ENCODE measurements around the gene SMIM24. TPM values are rescaled to one million over a fixed set of nuclear protein-coding genes. Genes with fewer than 3 reads are reported as not detected.
A peak's percentile ranks its signal among the peaks of the same experiment; 100 is the strongest.
"Not testable (repeated sequence)": the region's sequence is repeated elsewhere in the genome, so short reads cannot be mapped to it uniquely, and the experiment has no call there.

SMIM24 gene
- polyA plus RNA-seq, 3 donors from 2014 or later = 1.5 to 2.1 TPM; not detected in 1

DNA sequence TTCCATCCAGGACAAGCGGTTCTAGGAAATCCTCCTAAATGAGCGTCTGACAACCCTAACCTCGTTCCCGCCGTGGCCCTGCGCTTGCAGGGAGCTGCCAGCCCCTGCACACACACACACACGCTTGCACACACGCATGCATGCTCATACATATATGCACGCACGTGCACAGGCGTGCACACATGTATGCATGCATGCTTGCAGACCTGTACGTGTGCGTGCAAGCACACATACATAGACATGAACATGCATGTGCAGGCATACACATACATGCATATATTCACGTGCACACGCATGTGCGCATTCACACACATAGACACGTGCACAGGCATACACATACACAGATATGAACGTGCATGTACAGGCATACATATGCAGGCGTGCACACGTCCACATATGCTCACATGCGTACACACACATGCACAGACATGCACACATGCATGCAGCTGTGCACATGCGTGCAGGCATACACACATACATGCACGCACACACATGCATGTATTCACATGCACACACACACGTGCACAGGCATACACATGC is 35.6 kb downstream of the SMIM24 start:
- Mint-ChIP-seq H3K36me3 (no peaks in the 10 kb centered on the region), H3K4me1 (peaks cover 13 to 15% of the 10 kb centered on the region in 2 donors), H3K27me3 (ENCODE audit: low read depth in 3 of 3) (no peaks in the 10 kb centered on the region), H3K4me3 (peak overlapping the region in 3 of 5 donors; percentile 3 to 72 (median 49)), H3K9me3 (no peaks in the 10 kb centered on the region), H3K27ac (peak overlapping the region in 1 of 6 donors; percentile 82)
- no peak for DNase-seq

- H3K27ac Mint-ChIP-seq = peak overlapping the region in 3 of 6 donors; percentile 33 to 82 (median 59)
Observed at GRCh38 chr19:3443840-3444694, 36.3 kb downstream of the SMIM24 start.

GRCh38 chr19:3442487-3443071 is 37.7 kb downstream of the SMIM24 start:
- DNase-seq = no peak
- H3K4me3 Mint-ChIP-seq = no peak overlapping the region
- H3K36me3 Mint-ChIP-seq = no peaks in the 10 kb centered on the region
- H3K4me1 Mint-ChIP-seq = peaks cover 13 to 15% of the 10 kb centered on the region in 2 donors
- no peak overlapping the region for H3K27ac Mint-ChIP-seq
- H3K9me3 Mint-ChIP-seq = no peaks in the 10 kb centered on the region
- H3K27me3 Mint-ChIP-seq (ENCODE audit: low read depth in 3 of 3) = no peaks in the 10 kb centered on the region

More at GRCh38 chr19:3443840-3444694, 36.3 kb downstream of the SMIM24 start:
- no peak for DNase-seq
- Mint-ChIP-seq H3K36me3 (no peaks in the 10 kb centered on the region), H3K4me1 (peaks cover 13 to 15% of the 10 kb centered on the region in 2 donors), H3K27me3 (ENCODE audit: low read depth in 3 of 3) (no peaks in the 10 kb centered on the region), H3K9me3 (no peaks in the 10 kb centered on the region), H3K4me3 (peak overlapping the region in 3 of 5 donors; percentile 49 to 72 (median 52))

DNA sequence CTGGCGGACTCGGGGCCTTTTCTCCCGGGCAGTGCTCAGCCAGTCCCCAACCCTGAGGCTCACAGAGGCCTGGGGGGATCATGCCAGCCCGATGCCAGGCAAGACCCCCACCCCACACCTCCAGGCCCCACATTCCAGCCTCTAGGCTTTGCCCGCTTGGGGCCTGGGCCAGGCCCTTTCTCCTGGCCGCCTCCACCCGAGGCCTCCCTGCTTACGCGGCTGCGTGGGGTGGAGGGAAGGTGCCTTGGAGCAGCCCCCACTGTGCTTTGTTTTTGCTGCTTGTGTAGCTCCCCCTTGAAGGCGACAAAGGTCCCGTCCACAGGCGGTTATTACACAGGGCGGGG is 38.4 kb downstream of the SMIM24 start:
- Mint-ChIP-seq H3K4me1 (peaks cover 13 to 15% of the 10 kb centered on the region in 2 donors), H3K9me3 (no peaks in the 10 kb centered on the region), H3K4me3 (no peak overlapping the region), H3K36me3 (no peaks in the 10 kb centered on the region), H3K27ac (no peak overlapping the region), H3K27me3 (ENCODE audit: low read depth in 3 of 3) (no peaks in the 10 kb centered on the region)
- DNase-seq = no peak

GRCh38 chr19:3441089-3441985 is 39.0 kb downstream of the SMIM24 start:
- no peak overlapping the region for H3K4me3 Mint-ChIP-seq
- no peaks in the 10 kb centered on the region for H3K27me3 Mint-ChIP-seq (ENCODE audit: low read depth in 3 of 3)
- H3K4me1 Mint-ChIP-seq = peaks cover 13 to 15% of the 10 kb centered on the region in 2 donors
- no peaks in the 10 kb centered on the region for H3K36me3 Mint-ChIP-seq
- no peak overlapping the region for H3K27ac Mint-ChIP-seq
- H3K9me3 Mint-ChIP-seq = no peaks in the 10 kb centered on the region
- no peak for DNase-seq

- peak; percentile 19 to 42 (median 26) for DNase-seq
- Mint-ChIP-seq H3K27ac (no peak overlapping the region), H3K36me3 (no peaks in the 10 kb centered on the region), H3K4me1 (peaks cover 19 to 20% of the 10 kb centered on the region in 2 donors), H3K4me3 (no peak overlapping the region), H3K9me3 (no peaks in the 10 kb centered on the region), H3K27me3 (ENCODE audit: low read depth in 3 of 3) (no peaks in the 10 kb centered on the region)
Observed at GRCh38 chr19:3440082-3440481, 40.2 kb downstream of the SMIM24 start.

DNA sequence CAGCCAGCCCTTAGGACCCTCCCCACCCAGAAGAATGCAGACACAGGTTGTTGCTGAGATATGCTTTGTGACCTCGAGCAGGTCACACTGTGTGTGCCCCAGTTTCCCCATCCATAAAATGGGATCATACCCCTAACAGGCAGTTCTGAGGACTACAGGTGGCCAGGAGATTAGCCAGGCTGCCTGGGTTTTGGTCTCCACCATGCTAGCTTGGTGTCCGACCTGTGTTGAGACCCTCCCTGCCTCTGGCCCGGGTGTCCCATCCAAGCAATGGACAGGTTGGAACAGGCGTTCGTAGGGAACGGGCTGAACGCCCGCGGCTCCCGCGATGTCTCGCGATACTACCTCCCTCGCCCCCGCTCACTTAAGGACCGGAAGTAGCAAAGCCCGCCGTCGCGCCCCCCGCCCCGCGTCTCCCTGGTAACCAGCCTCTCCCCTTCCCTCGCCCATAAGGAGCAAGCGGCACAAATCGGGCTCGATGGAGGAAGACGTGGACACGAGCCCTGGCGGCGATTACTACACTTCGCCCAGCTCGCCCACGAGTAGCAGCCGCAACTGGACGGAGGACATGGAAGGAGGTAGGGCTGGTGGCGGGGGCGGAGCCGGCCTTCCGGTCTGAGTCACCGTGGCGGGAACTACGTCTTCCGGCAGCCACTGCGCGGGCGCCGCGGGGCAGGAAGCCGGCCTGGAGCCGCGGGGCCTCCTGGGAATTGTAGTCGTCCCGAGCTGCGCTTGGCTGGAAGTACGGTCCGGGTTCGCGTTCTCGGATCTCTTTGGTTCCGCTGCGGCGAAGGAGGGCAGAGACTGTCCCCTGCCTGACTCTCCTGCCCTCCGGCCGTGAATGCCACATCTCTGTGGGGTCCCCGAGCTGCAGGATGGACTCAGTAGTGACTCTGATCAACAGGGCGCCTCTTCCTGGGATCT is 45.4 kb downstream of the SMIM24 start:
- H3K36me3 Mint-ChIP-seq = no peaks in the 10 kb centered on the region
- peaks cover 14 to 17% of the 10 kb centered on the region in 2 donors for H3K4me1 Mint-ChIP-seq
- H3K27ac Mint-ChIP-seq = peak overlapping the region; percentile 90 to 100 (median 99)
- peak overlapping the region; percentile 91 to 99 (median 98) for H3K4me3 Mint-ChIP-seq
- H3K27me3 Mint-ChIP-seq (ENCODE audit: low read depth in 3 of 3) = peaks cover 0 to 7% (median 4%) of the 10 kb centered on the region in 3 donors
- no peaks in the 10 kb centered on the region for H3K9me3 Mint-ChIP-seq
- peak; percentile 95 to 97 (median 97) for DNase-seq

- DNase-seq = no peak
- H3K27me3 Mint-ChIP-seq (ENCODE audit: low read depth in 3 of 3) = peaks cover 0 to 7% (median 4%) of the 10 kb centered on the region in 3 donors
- H3K36me3 Mint-ChIP-seq = no peaks in the 10 kb centered on the region
- H3K9me3 Mint-ChIP-seq = no peaks in the 10 kb centered on the region
- peak overlapping the region; percentile 91 to 99 (median 98) for H3K4me3 Mint-ChIP-seq
- H3K4me1 Mint-ChIP-seq = peaks cover 16 to 17% of the 10 kb centered on the region in 2 donors
- peak overlapping the region; percentile 90 to 100 (median 99) for H3K27ac Mint-ChIP-seq
Observed at GRCh38 chr19:3433805-3434540, 46.4 kb downstream of the SMIM24 start.

- H3K36me3 Mint-ChIP-seq = no peaks in the 10 kb centered on the region
- H3K4me1 Mint-ChIP-seq = peaks cover 16 to 17% of the 10 kb centered on the region in 2 donors
- no peak for DNase-seq
- no peaks in the 10 kb centered on the region for H3K9me3 Mint-ChIP-seq
- H3K27me3 Mint-ChIP-seq (ENCODE audit: low read depth in 3 of 3) = peaks cover 0 to 7% (median 4%) of the 10 kb centered on the region in 3 donors
- no peak overlapping the region for H3K4me3 Mint-ChIP-seq
- no peak overlapping the region for H3K27ac Mint-ChIP-seq
Observed at GRCh38 chr19:3433313-3433712, 47.0 kb downstream of the SMIM24 start.

- Mint-ChIP-seq H3K4me3 (peak overlapping the region in 1 of 5 donors; percentile 43), H3K27ac (peak overlapping the region in 1 of 6 donors; percentile 12), H3K36me3 (peaks cover 0 to 4% (median 0%) of the 10 kb centered on the region in 3 donors), H3K4me1 (peaks cover 17 to 18% of the 10 kb centered on the region in 2 donors), H3K27me3 (ENCODE audit: low read depth in 3 of 3) (peaks cover 0 to 10% (median 4%) of the 10 kb centered on the region in 3 donors), H3K9me3 (no peaks in the 10 kb centered on the region)
- DNase-seq = no peak
Observed at GRCh38 chr19:3431760-3432397, 48.4 kb downstream of the SMIM24 start.

GRCh38 chr19:3430366-3430680 is 50.0 kb downstream of the SMIM24 start:
- H3K4me3 Mint-ChIP-seq; H3K27me3 Mint-ChIP-seq (ENCODE audit: low read depth in 3 of 3); DNase-seq; H3K36me3 Mint-ChIP-seq; H3K9me3 Mint-ChIP-seq; H3K27ac Mint-ChIP-seq: not testable (repeated sequence)
- H3K4me1 Mint-ChIP-seq = peaks cover 12 to 16% of the 10 kb centered on the region in 2 donors

GRCh38 chr19:3426433-3426832 is 53.9 kb downstream of the SMIM24 start:
- DNase-seq = no peak
- Mint-ChIP-seq H3K36me3 (peaks cover 0 to 4% (median 0%) of the 10 kb centered on the region in 3 donors), H3K27ac (no peak overlapping the region), H3K27me3 (ENCODE audit: low read depth in 3 of 3) (peaks cover 0 to 5% (median 4%) of the 10 kb centered on the region in 3 donors), H3K4me1 (peaks cover 0 to 4% of the 10 kb centered on the region in 2 donors), H3K9me3 (no peaks in the 10 kb centered on the region), H3K4me3 (no peak overlapping the region)

Data from immature natural killer cell (primary cell).